DND-41 (cell line): ENCODE measurements around the gene EFL1.
"Not testable (repeated sequence)": the region's sequence is repeated elsewhere in the genome, so short reads cannot be mapped to it uniquely, and the experiment has no call there.

Experiments used
- EZH2 ChIP-seq: IDR thresholded peaks from 3 replicates; pipeline ENCODE4 v1.6.1; 2012; ENCODE audit warnings: borderline replicate concordance, low read depth, mild to moderate bottlenecking, moderate library complexity, low read length, inconsistent platforms; ENCODE audit not compliant: severe bottlenecking
- TF ChIP-seq, protein P1 (sequence below): IDR thresholded peaks from 2 replicates; pipeline ENCODE4 v1.5.1; 2012; ENCODE audit warnings: borderline replicate concordance, low read length, moderate library complexity, mild to moderate bottlenecking; ENCODE audit not compliant: poor library complexity, severe bottlenecking; ENCODE audit errors: extremely low read depth

DNA sequence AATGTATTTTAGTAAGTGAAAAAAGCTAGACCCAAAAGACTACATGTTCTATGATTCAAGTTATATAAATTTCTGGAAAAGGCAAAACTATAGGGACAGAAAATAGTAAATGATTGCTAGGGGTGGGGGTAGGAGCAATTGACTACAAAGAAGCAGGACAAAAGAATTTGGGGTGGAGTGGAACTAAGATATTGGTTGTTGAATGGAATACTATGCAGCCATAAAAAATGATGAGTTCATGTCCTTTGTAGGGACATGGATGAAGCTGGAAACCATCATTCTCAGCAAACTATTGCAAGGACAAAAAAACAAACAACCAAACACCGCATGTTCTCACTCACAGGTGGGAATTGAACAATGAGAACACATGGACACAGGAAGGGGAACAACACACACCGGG lies 25.7 kb upstream of the EFL1 start:
- TF ChIP-seq, protein P1, sequence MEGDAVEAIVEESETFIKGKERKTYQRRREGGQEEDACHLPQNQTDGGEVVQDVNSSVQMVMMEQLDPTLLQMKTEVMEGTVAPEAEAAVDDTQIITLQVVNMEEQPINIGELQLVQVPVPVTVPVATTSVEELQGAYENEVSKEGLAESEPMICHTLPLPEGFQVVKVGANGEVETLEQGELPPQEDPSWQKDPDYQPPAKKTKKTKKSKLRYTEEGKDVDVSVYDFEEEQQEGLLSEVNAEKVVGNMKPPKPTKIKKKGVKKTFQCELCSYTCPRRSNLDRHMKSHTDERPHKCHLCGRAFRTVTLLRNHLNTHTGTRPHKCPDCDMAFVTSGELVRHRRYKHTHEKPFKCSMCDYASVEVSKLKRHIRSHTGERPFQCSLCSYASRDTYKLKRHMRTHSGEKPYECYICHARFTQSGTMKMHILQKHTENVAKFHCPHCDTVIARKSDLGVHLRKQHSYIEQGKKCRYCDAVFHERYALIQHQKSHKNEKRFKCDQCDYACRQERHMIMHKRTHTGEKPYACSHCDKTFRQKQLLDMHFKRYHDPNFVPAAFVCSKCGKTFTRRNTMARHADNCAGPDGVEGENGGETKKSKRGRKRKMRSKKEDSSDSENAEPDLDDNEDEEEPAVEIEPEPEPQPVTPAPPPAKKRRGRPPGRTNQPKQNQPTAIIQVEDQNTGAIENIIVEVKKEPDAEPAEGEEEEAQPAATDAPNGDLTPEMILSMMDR: not testable (repeated sequence)
- not testable (repeated sequence) for TF ChIP-seq EZH2
